Effector CD4-positive, alpha-beta T cell (primary cell): ENCODE results near the gene RBM33.
"Not testable (repeated sequence)": the region's sequence is repeated elsewhere in the genome, so short reads cannot be mapped to it uniquely, and the experiment has no call there.

ENCODE experiments used
- DNase-seq: peaks from one replicate; pipeline ENCODE4 v3.0.0-alpha.2; 2020

The RBM33 gene

DNA sequence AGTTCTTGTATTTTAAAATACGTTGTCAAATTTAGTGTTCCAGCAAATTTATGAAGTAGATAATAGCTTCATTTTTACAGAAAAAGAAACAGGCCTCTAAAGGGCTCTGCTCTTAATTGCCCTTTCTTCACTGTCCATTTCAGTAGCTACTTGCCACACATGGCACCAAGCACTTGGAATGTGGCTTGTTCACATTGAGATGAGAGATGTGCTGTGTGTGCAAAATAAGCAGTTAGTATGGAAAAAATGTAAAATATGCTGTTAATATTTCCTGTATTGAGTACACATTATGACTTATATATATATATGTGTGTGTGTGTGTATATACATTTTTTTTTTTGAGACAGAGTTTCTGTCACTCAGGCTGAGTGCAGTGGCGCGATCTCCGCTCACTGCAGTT is 19.5 kb downstream of the RBM33 start:
- no peak for DNase-seq

DNA sequence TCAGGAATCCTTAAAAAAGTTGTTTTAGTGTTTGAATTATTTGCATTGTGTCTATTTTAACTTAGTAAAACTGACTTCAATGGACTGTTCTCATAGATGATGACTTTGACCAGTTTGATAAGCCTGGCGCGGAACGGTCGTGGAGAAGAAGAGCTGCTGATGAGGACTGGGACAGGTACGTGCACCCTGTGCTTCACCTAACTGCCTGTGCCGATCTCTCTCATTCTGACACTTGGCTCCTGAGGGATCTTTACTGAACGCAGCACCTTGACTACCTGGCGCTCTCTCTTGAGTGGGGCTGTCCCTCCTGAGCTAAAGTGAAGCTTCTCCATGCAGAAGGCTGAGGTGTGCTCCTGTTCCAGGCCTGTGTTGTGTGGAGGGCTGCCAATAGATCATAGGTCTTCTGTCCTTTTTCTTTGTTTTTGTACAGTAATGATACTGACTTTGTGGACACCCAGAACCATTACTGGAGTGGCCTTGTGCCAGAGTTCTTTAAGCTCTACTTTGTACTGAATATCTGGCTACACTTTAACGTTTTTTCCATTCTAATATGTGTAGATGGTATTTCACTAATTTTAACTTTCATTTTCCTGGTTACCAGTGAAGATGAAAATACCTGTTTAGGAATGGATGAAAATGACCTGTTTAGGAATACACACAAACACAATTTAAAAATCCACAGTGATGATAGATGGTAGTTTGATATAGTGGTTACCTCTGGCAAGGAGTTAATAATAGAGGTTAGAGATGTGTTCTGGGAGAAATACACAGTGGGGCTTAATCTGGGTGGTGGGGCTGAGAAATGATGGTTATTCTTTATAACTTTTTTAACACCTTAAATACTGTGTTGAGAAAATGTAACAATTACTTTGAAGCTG is 20.9 kb downstream of the RBM33 start:
- DNase-seq, result no peak

DNA sequence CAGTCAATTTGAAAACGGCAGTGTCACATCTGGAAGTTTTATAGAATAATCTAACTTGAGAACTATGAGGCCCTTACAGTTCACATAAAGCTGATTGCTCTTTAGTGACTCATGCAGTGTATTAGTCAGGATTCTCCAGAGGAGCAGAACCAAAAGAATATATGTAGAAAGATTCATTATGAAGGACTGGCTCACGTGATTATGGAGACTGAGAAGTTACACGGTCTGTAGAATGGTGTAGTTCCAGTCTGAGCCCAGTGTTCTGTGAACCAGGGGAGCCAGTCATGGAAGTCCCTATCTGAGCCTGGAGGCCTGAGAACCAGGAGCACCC is 21.5 kb downstream of the RBM33 start:
- DNase-seq, result no peak

DNA sequence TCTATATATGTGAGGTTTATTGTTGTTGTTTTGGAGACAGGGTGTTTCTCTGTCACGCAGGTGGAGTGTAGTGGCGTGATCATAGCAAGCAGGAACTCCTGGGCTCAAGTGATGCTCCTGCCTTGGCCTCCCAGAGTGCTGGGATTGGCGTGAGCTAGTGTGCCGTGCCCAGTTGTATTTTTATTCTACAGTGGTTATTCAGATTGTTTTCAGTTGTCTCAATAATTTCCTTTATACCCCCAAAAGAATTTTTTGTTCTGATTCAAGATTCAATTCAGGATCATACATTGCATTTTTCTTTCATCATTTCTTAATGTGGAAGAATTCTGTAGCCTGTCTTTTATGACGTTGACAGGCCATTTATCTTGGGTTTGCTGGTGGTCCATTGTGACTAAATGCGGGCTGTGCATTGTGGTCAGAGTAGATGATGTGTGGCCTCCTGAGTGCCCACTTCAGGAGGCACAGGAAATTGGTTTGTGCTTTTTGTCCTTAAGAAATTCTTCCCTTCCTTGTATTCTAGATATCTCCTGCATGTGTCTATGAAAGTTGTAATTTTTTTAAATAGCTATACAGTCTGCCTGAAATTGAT is 22.9 kb downstream of the RBM33 start:
- no peak for DNase-seq

DNA sequence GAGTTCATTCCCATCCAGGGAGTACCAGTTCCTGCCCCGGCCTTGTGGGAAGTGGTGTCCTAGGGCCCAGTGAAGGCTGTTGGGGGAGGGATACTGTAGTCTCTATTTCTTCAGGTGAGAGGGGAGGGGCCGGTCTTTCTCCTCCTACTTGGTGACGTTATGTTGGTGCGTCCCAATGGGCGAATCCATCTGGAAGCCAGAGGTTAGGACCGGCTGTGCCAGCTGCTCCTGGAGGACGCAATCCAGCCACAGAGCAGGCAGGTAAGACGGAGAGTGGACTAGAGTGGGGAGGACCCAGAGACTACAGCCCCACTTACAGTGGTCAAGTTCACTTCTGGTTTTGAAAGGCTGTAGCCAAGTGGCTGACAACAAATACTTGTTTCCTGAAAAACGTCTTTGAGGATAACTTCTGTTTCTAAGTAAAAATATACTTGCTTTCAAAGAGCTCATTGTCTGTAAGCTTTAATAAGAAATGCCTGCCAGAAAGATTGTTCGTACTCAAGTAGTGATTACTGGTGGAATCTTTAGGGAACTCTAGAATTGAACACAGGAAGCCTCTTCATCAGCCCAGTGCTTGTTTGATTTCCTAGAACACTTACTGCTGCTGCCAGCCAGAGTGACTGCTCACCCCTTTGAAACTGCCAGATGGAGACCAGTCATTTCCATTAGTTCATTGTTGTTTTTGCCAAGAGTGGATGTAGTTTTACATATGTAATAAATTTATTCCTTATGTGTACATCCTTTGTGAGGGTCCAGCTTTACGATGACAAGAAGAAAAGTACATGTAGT is 25.4 kb downstream of the RBM33 start:
- no peak for DNase-seq

DNA sequence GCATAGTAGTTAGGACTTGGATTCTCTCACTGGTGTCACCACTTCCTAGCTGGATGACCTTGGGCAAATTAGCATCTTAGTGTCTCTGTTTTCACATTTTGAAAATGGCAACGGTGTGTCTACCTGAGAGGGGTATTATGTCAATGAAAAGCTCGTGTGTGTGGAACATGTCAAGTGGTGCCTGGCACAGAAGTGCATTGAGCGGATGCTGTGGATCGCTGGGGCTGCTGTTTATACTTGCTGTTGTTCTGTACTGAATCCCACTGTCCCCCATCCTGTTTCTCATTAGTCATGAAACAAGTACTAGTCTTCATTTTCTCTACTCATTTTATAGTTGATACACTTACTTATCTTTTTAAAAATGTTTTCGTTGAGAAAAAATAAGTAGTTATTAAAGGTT is 26.1 kb downstream of the RBM33 start:
- no peak for DNase-seq

DNA sequence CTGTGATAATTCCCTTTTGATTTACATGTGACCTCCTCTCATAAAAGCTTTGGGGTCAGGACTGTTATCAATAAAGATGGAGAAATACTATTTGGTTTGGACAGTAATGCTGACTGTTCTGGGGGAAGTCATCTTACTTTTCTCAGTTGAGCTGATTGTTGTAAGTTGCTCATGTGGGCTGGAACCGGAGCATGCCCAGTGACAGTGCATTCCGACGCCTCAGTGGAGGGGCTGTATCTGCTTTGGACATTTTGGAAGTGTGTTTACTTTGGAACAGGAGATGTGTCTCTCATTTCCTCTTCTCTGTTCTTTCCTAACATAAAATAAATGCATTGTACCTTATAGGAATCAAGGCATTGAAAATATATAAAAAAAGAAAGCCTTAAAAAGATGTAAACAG is 30.1 kb downstream of the RBM33 start:
- DNase-seq, result no peak

DNA sequence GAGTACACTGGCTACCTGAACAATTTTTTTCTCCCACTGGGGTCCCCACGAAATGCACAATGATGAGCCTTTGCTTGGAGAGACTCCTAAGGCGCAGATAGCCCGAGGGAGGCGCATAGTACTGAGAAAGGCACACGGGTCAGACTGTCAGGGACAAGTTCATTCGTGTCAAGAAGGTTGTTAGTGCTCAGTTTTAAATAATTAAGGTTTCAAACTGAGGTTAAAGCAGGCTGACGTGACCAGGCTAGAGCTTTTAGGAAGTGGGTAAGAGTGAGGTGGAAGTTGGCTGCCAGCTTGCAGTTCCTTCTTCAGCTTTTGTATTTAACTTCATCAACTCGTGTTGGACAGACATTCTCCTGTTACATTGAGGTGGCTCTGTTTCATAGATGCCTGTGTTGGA is 31.6 kb downstream of the RBM33 start:
- DNase-seq, result no peak

DNA sequence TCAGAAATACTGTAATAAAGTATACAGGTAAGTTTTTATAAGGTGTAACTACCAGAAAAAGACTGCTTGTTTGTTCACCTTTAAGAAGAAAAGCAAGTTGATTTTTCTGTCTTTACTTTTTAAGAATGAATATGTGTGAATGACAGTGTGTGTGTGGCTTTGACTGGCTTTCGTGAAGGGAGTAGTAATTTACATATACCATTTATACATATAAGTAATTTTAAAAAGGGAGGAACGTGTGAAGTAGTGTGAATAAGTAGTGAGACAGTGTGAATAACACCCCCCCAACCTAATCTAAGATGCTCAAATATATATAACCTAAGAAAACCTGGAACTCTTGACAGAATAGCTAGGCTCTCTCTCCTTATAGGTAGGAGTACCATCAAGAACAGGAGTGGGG is 33.2 kb downstream of the RBM33 start:
- no peak for DNase-seq

DNA sequence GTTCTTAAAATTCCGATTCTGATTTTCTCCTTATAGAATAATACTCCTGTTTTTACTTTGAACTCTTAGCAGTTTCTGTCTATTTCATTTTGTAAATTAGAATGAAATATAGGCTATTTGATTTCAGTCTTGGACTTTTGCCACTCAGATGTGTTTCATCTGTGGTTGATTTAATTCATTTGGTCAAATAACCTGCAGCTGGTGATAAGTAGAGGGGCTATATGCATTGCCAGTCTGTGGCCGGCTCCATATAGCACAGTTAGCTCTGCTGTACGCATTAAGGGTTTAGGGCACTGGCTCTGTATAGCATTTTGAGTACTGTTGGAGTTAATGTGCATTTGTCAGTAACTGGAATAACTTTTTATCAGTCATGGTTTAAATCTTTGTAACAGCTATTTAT is 35.7 kb downstream of the RBM33 start:
- no peak for DNase-seq

DNA sequence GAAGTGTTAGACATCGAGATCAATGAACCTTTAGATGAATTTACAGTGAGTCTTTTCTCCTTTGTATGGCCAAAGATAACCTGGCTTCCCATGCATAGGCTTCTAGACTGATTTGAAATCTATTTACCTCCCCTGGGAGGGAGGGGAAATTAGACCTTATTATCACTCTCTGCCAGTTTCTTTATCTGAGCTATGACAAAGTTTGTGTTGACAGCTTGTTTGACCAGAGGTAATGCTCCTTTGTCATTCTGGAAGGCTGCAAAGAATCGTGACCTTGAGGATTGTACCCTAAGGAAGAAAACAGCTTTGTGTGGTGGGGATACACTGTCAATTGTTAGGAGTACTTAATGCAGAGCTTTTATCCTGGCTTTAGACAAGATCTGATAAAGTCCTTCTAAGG is 36.4 kb downstream of the RBM33 start:
- DNase-seq, result no peak

DNA sequence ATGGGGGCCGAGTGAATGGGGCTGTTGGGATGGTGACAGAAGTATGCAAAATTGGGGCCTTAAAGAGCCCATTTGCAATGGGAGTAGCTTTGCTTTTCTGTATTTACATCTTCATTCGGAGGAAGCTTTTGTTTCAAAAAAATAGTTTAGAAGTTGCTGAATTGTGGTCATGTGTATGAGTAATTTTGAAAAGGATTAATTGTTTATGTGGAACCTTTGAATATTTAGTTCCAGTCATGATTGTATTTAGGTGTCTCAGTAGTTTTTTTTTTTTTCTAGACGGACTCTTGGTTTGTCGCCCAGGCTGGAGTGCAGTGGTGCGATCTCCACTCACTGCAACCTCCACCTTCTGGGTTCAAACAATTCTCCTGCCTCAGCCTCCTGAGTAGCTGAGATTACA is 37.2 kb downstream of the RBM33 start:
- DNase-seq, result no peak

DNA sequence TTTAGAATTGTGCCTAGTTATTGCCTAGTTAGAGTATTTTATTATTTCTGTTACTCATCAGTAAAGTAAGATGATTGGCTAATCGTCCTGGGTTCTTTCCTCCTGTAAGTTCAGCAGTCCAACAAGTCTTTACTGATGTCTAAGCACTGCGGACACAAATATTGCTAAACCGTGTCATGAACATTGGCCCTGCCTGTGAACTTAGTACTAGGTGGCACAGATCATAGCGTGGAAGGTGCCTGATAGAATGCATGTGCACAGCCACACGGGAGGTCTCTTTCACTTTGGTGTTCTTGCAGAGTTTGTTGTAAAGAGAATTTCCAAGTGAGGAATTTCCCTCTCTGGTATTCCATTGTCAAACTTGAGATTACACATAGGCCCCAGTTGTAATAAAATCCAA is 38.0 kb downstream of the RBM33 start:
- no peak for DNase-seq

DNA sequence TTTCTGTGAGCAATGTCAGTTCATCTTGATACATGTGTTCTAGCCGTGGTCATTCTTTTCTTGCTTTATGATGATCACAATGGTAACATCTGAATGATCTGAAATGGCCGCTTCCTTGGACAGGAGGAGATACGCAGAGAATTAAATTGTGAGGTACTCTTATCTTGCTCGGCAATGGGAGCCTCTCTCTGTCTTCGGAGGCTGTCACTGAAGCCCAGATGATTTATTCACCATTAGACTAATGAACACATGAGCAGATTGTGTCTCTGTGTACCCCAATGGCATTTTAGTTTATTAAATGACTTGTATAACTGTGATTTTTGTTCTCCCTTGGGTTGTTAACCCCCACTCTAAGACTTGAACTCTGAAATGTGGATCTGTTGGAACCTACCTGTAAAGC is 38.6 kb downstream of the RBM33 start:
- no peak for DNase-seq

DNA sequence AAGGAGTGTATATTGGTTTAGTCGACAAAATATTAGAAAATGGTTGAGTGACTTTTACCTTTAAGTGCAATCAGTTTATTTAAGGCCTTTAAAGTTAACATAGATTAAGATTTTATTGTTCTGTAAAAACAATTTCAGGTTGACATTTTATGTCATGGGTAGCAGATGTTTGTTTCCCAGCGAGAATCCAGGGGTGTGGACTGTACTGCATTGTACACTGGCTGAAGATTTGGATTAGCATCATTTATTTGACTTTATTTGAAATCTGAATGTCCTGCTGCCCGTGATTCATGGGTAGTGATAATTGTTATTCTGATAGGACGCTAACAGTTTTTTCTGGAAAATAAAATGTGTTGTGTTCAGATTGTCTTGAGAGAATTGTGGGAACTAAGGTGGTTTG is 39.3 kb downstream of the RBM33 start:
- no peak for DNase-seq

DNA sequence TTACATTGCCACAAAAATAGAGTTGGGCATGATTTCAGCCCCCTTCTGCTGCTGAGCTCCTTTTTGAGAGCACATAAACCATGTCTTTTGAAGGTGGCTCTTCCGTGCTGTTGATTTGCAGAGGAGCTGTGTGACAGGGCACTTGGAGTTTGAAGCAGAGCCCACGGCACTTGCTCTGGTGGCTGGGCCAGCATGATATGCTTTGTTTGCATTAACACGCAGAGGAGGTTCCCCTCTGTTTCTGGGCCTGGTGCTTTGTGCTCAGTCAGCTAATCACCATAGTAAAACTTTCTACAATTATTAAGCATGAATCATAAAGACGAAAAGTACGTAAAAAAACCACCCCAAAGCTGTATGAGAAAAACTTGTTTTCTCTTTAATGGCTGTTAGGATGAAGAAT is 40.1 kb downstream of the RBM33 start:
- no peak for DNase-seq

DNA sequence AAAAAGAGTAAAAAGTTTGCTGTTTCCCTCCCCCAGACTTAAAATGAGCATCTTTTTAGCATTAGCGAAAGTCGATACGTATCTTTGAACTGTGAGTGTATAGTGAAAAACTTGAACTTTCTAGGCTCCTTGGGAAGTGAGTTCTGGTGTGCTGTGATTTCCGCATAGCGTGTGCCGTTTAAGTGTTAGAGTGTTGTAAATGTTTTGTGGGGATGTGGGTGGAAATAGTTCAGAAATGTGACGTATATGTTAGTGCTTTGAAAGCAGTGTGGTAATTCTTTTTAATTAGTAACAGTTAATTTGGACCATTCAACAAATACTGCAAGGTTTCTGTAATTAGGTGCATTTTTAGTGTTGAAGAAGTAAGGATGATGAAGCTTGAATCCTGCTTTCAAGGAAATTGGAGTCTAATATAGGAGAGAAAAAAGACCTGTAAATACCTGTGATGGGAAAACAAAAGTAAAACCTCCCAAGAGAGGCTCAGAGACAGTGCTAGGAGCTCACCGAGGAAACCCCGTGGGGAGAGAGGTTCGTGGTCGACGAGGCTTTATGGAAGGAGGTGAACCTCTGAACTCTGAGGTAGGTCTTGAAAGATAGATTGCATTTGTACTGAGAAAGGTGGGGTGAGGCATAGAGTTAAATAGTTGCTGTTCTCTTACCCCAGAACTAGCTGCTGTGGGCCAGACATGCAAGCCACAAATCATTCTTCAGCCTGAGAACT is 40.8 kb downstream of the RBM33 start:
- DNase-seq, result no peak

DNA sequence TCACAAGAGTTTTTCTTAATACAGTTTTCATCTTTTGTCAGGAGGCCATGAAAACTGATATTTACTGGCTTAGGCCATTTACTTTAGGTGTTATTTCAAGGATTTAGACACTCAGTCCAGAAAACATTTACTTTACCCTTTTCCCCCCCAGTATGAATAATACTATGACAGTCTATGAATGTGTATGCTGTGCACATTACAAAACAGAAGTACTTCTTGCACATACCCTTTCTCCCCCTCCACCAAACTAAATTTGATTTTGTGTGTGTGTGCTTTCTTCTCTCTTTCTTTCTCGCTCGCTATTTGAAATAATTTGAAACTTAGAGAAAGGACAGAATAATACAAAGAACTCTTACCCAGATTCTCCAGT is 41.3 kb downstream of the RBM33 start:
- no peak for DNase-seq

DNA sequence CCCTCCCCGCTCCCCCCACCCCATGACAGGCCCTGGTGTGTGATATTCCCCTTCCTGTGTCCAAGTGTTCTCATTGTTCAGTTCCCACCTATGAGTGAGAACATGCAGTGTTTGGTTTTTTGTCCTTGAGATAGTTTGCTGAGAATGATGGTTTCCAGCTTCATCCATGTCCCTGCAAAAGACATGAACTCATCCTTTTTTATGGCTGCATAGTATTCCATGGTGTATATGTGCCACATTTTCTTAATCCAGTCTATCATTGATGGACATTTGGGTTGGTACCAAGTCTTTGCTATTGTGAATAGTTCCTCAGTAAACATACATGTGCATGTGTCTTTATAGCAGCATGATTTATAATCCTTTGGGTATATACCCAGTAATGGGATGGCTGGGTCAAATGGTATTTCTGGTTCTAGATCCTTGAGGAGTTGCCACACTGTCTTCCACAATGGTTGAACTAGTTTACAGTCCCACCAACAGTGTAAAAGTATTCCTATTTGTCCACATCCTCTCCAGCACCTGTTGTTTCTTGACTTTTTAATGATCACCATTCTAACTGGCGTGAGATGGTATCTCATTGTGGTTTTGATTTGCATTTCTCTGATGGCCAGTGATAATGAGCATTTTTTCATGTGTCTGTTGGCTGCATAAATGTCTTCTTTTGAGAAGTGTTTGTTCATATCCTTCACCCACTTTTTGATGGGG is 42.3 kb downstream of the RBM33 start:
- not testable (repeated sequence) for DNase-seq

DNA sequence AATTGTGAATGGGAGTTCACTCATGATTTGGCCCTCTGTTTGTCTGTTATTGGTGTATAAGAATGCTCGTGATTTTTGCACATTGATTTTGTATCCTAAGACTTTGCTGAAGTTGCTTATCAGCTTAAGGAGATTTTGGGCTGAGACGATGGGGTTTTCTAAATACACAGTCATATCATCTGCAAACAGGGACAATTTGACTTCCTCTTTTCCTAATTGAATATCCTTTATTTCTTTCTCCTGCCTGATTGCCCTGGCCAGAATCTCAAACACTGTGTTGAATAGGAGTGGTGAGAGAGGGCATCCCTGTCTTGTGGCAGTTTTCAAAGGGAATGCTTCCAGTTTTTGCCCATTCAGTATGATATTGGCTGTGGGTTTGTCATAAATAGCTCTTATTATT is 43.8 kb downstream of the RBM33 start:
- DNase-seq, result not testable (repeated sequence)

DNA sequence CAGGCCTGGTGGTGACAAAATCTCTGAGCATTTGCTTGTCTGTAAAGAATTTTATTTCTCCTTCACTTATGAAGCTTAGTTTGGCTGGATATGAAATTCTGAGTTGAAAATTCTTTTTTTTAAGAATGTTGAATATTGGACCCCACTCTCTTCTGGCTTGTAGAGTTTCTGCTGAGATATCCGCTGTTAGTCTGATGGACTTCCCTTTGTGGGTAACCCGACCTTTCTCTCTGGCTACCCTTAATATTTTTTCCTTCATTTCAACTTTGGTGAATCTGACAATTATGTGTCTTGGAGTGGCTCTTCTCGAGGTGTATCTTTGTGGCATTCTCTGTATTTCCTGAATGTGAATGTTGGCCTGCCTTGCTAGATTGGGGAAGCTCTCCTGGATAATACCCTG is 46.2 kb downstream of the RBM33 start:
- DNase-seq, result not testable (repeated sequence)

DNA sequence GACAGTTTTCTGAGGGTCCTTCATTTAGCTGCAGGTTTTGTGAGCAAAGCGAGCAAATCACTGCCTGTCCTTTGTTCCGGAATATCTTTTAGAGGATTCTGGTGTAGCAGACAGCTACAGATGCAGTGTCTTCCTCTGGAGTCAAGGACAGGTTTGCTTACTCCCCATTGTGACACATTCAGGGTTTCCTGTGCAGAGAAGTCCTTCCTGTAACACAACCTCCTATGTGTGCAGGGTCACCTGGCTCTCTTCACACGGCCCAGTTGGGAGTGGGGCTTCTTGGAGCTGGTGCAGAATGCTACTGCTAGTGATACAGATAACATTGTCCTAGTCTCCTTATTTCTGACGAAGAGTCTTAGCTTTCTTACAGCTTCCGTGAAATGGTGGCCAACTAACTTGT is 47.9 kb downstream of the RBM33 start:
- no peak for DNase-seq

DNA sequence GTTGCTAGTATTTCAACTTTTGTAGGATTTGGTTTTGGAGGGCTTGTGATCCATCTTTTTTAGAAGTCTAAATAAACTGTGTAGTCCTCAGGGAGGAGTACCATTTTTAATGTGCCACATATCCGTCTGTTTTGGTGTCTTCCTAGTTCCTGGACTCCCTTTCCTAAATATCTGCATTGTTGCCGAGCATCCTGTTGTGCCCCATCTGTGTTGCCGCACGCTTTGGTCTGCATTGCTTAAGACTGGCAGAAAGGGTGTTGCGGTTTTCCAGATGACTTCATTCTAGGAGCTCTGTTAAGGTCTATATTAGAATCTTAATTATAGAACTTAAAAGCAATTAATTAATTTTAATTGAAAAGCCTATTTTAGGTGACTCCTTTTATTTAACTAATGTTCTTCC is 49.4 kb downstream of the RBM33 start:
- DNase-seq, result no peak
